ENCODE data around the gene HBB. TPM values are rescaled to one million over a fixed set of nuclear protein-coding genes. Genes with fewer than 3 reads are reported as not detected.

The HBB gene
- total RNA-seq, 2 donors from 2014 or later: 10.2 to 257 TPM

GRCh38 chr11:5231111-5231510, 4.2 kb upstream of the HBB start:
- no peak overlapping the region for H3K4me3 ChIP-seq
- H3K27ac ChIP-seq: no peak overlapping the region
- no peaks in the 10 kb centered on the region for H3K9me3 ChIP-seq
- H3K36me3 ChIP-seq: no peaks in the 10 kb centered on the region
- no peak for DNase-seq (ENCODE audit: low spot score)
- H3K4me1 ChIP-seq (ENCODE audit: control insufficient read depth in 1 of 2, low read depth in 2 of 2): no peaks in the 10 kb centered on the region
- TF ChIP-seq CTCF (IDR thresholded peaks at IDR 0.05): no peak
- no peak for ATAC-seq (ENCODE audit: insufficient number of reproducible peaks, low FRiP score, low read depth)
- no peaks in the 10 kb centered on the region for H3K27me3 ChIP-seq (replicated peaks; ENCODE audit: insufficient read depth)

- no peak overlapping the region for H3K27ac ChIP-seq
- no peaks in the 10 kb centered on the region for H3K27me3 ChIP-seq (replicated peaks; ENCODE audit: insufficient read depth)
- ATAC-seq (ENCODE audit: insufficient number of reproducible peaks, low FRiP score, low read depth): no peak
- no peaks in the 10 kb centered on the region for H3K4me1 ChIP-seq (ENCODE audit: control insufficient read depth in 1 of 2, low read depth in 2 of 2)
- no peak overlapping the region for H3K4me3 ChIP-seq
- TF ChIP-seq CTCF (IDR thresholded peaks at IDR 0.05): no peak
- DNase-seq (ENCODE audit: low spot score): no peak
- H3K36me3 ChIP-seq: no peaks in the 10 kb centered on the region
- no peaks in the 10 kb centered on the region for H3K9me3 ChIP-seq
Observed at GRCh38 chr11:5230266-5230665, 3.4 kb upstream of the HBB start.

GRCh38 chr11:5229796-5230195, 2.9 kb upstream of the HBB start:
- no peak overlapping the region for H3K4me3 ChIP-seq
- DNase-seq (ENCODE audit: low spot score) (no peak), ATAC-seq (ENCODE audit: insufficient number of reproducible peaks, low FRiP score, low read depth) (no peak)
- H3K36me3 ChIP-seq: no peaks in the 10 kb centered on the region
- H3K9me3 ChIP-seq: no peaks in the 10 kb centered on the region
- no peak overlapping the region for H3K27ac ChIP-seq
- no peak for TF ChIP-seq CTCF (IDR thresholded peaks at IDR 0.05)
- H3K4me1 ChIP-seq (ENCODE audit: control insufficient read depth in 1 of 2, low read depth in 2 of 2): no peaks in the 10 kb centered on the region
- no peaks in the 10 kb centered on the region for H3K27me3 ChIP-seq (replicated peaks; ENCODE audit: insufficient read depth)

- Histone ChIP-seq H3K4me3 (no peak overlapping the region), H3K27ac (no peak overlapping the region), H3K9me3 (no peaks in the 10 kb centered on the region), H3K27me3 (replicated peaks; ENCODE audit: insufficient read depth) (no peaks in the 10 kb centered on the region), H3K4me1 (ENCODE audit: control insufficient read depth in 1 of 2, low read depth in 2 of 2) (no peaks in the 10 kb centered on the region), H3K36me3 (no peaks in the 10 kb centered on the region)
- ATAC-seq (ENCODE audit: insufficient number of reproducible peaks, low FRiP score, low read depth): no peak
- no peak for DNase-seq (ENCODE audit: low spot score)
- no peak for TF ChIP-seq CTCF (IDR thresholded peaks at IDR 0.05)
Observed at GRCh38 chr11:5229356-5229755, 2.5 kb upstream of the HBB start.

GRCh38 chr11:5228124-5228523, 1.3 kb upstream of the HBB start:
- TF ChIP-seq CTCF (IDR thresholded peaks at IDR 0.05): no peak
- no peak overlapping the region for H3K27ac ChIP-seq
- DNase-seq (ENCODE audit: low spot score): no peak

More at GRCh38 chr11:5228124-5228523, 1.3 kb upstream of the HBB start:
- H3K4me1 ChIP-seq (ENCODE audit: control insufficient read depth in 1 of 2, low read depth in 2 of 2): no peaks in the 10 kb centered on the region
- no peak overlapping the region for H3K4me3 ChIP-seq
- no peaks in the 10 kb centered on the region for H3K36me3 ChIP-seq
- no peak for ATAC-seq (ENCODE audit: insufficient number of reproducible peaks, low FRiP score, low read depth)
- H3K27me3 ChIP-seq (replicated peaks; ENCODE audit: insufficient read depth): no peaks in the 10 kb centered on the region
- no peaks in the 10 kb centered on the region for H3K9me3 ChIP-seq

Measured in thoracic aorta (tissue), 2 donors.